HG02852 (cell line): ENCODE measurements around the gene TBC1D25.

ENCODE experiments used
- ATAC-seq: cut with Tn5 transposase; IDR thresholded peaks from one replicate; pipeline ENCODE4 v1.9.1; 2021; ENCODE audit warnings: mild to moderate bottlenecking, moderate library complexity; ENCODE audit not compliant: unreplicated experiment

Gene TBC1D25

GRCh38 chrX:48559636-48560035 lies 20.1 kb downstream of the TBC1D25 start:
- ATAC-seq: no peak

- ATAC-seq: no peak
Measured at GRCh38 chrX:48560056-48560455, 20.5 kb downstream of the TBC1D25 start.

DNA sequence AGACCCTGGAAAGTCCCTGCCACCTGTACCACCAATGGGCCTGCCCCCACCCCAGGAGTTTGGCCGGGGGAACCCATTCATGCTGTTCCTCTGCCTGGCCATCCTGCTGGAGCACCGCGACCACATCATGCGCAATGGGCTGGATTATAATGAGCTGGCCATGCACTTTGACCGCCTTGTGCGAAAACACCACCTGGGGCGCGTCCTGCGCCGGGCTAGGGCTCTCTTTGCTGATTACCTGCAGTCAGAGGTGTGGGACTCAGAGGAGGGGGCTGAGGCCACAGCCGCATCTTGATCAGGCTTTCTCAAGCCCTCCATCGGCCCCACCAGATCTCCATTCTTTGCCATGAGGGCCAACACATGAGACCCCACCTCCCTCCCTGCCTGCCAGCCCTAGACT lies 21.2 kb downstream of the TBC1D25 start:
- ATAC-seq: no peak

DNA sequence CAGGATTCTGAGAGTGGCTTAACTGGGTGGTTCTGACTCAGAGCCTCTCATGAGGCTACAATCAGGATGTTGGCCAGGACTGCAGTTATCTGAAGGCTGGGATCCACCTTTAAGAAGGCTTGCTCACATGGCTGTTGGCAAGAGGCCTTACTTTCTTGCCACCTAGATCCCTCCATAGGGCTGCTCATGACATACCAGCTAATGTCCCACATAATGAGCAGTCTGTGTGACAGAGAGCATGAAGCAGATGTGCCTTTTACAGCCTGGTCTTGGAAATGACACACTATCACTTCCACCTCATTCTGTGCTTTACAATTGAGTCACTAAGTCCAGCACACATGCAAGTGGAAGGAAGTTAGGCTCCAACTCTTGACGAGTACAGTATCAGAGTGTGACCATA lies 30.4 kb downstream of the TBC1D25 start:
- peak; percentile 38 for ATAC-seq

- ATAC-seq: no peak
Measured at GRCh38 chrX:48573690-48574269, 34.3 kb downstream of the TBC1D25 start.

- peak; percentile 82 for ATAC-seq
Measured at GRCh38 chrX:48574270-48575266, 35.1 kb downstream of the TBC1D25 start, which contains the start of gene RBM3. RBM3 (plus strand) TSS chrX:48574484; CDS start chrX:48575181, 697 bp downstream.

GRCh38 chrX:48575642-48576041 lies 36.1 kb downstream of the TBC1D25 start:
- ATAC-seq: no peak

DNA sequence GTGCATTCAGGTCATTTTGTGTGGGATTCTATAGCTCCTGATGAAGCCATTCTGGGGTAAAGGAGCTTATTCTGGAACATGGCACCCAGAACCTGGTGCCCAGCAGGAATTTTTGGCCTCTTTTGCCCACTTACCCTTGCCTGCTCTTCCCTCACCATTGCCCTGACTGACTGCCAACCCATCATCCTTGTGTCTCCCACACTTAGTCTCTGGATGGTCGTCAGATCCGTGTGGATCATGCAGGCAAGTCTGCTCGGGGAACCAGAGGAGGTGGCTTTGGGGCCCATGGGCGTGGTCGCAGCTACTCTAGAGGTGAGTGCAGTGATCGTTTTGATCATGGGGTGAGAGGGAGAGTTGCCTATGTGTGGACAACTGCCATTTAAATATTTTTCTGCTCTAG lies 36.6 kb downstream of the TBC1D25 start:
- ATAC-seq: no peak

DNA sequence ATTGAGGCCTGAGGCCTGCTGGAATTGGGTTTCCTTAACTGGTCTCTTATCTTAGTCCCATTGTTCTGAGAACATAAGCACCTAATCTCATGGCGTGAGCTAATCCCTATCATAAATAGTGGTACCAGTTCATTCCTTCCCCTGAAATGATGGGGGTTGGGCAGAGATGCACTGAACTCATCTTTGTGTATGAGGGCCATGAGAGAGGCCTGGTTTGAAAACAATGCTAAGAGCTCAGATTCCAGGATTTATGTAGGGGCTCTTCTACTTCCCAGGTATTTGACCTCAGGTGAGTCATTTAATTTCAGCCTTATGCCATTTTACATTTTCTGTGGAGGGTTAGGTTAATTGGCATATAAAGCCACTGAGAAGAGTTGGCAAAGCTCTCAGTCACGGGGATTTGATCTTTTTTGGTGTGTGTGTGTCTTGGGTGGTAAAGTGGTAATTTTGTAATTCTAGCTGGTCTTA lies 39.2 kb downstream of the TBC1D25 start:
- no peak for ATAC-seq

DNA sequence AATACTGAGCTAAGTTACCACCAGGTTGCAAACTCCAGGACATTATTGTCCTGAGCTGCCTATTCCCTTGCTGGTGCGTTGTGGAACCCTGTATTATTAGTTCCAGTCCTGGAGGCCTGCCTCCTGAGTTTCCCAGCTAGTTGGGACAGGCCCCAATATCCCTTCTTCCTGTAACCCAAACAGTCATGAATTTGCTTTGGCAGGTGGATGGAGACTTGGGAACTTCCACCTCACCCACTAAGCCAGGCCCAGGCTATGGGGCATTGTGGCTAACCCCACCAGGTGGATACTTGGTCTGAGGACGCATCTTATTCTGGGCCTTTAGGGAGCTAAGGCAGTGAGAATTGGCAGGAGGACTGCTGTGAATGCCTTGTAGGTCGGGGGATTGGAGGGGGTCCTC lies 39.7 kb downstream of the TBC1D25 start:
- ATAC-seq: no peak

DNA sequence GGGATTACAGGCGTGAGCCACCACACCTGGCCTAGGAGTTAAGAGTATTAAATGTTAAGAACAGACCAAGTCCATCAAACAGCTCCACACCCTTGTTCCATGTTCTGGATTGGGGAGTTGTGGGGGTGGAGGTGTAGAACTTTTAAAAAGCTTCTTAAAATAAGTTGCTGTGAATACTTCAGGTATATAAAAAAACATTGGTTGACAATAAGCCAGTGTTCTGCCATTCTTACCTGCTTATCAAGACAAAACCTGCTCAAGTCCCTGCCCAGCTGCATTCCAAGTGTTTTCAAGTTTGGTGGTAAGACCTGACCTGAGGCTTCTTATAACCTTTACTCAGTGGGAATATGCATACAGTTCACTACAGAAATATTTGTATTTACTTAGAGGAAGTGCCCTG lies 41.1 kb downstream of the TBC1D25 start:
- ATAC-seq: no peak

DNA sequence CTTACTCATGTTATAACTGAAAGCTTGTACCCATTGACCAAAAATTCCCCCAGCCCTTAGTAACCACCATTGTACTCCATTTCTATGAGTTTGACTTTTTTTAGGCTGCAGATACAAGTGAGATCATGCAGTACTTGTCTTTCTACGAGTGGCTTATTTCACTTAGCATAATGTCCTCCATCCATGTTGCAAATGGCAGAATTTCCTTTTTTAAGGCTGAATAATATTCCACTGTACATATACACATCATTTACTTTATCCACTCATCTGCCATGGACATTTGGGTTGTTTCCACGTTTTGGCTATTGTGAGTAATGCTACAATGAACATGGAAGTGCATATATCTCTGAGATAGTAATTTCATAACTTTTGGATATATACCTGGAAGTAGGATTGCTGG lies 45.2 kb downstream of the TBC1D25 start:
- ATAC-seq: no peak

GRCh38 chrX:48589482-48590162 lies 50.1 kb downstream of the TBC1D25 start:
- ATAC-seq: no peak

DNA sequence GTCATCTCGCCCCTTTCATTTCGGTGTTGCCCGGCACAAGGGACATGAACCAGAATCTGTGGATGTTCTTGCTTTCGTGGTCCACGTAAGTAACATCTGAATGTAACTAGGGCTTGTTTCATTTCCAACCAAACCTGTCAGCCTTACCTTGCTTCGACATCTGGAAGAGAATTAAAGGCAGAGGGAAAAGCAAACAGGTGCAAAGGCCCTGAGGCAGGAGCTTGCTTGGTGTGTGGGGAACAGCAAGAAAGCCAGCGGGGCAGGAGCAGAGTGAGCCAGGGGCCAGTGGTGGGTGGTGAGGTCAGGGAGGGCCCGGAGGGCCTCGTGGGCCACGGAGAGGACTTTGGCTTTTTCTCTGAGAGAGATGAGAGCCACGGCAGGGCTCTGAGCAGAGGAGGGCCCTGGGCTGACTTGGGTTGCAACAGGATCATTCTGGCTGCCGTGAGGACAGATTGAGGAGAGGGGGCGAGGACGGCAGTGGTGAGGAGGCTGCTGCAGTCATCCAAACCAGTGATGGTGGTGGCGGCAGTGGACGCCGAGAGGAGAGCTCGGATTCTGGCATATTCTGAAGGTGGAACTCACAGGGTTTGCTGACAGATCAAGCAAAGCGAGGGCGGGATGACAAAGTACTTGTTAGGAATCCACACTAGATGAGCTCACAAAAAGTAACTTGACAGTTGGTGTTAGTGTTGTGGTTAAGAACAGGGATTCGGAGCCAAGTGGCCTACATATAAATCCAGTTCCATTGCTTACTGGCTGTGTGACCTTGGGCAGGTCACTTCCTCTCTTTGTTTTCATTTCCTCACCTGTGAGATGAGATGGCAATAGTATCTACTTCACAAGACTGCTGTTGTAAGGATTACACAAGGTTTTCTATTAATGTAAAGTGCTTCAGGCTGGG lies 50.9 kb downstream of the TBC1D25 start:
- ATAC-seq: no peak

- ATAC-seq: no peak
Measured at GRCh38 chrX:48591255-48591791, 51.8 kb downstream of the TBC1D25 start.

- ATAC-seq: no peak
Measured at GRCh38 chrX:48592971-48593370, 53.5 kb downstream of the TBC1D25 start.

GRCh38 chrX:48595929-48596328 lies 56.4 kb downstream of the TBC1D25 start:
- no peak for ATAC-seq

DNA sequence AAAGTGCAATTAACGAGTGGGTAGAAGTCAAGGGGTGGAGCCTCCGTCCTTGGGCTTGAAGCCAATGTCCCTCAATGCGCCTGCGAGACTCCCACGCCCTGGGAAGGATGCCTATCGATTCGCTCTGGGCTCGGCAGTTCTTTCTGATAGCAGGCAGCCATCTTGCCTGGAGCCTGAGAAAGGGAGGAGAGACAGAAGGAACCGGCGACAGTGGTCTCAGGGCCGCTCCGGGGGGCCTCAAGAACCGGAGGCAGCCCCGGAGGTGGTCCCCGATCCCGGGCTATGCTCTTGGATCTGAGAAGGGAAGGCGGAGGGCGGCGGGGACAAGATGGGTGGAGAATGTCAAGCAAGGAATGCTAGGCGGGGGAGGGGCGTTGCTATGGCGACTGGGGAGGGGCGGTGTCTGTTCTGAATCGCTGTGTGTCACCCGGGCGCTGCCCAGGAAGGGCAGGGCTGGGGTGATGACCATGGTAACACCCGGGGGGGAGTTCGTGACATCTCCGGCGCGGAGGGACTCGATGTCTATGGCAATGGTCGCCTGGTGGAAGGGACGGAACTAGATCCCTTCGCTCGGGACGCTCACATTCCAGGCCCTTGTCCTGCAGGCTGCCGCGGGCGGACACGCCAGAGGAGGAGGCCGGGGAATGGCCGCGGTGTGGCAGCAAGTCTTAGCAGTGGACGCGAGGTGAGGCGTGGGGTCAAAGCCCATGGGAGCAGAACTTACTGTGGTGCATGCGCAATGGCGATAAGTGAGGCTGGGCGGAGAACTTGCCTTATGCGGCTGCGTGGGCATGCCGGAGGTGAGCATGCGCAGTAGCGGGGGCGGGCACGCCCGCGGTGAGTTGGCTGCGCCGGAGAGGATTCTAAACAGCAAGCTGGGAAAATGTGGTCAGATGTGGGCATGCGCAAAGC lies 58.1 kb downstream of the TBC1D25 start, which contains the start of gene WDR13:
TSS of gene WDR13 (plus strand) at position 140 of the 912 bp plus-strand sequence. CDS start at position 645, 505 bp downstream.
- peak; percentile 68 for ATAC-seq

DNA sequence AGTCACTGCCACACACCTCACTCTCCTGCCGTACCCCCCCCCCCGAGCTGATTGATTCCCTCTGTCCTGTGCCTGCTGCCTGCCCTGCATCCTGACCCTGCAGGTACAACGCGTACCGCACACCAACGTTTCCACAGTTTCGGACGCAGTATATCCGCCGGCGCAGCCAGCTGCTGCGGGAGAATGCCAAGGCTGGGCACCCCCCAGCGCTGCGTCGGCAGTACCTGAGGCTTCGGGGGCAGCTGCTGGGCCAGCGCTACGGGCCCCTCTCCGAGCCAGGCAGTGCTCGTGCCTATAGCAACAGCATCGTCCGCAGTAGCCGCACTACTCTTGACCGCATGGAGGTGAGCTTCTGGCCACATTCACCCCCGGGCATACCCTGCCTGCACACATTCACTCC lies 59.1 kb downstream of the TBC1D25 start:
- ATAC-seq: no peak
